Transverse colon (tissue), 3 donors: ENCODE results near the gene CCT5.

ENCODE experiments used
- CTCF ChIP-seq, 5 experiments: fragments of 200-600 bp in 3 of 5; fragments of 450-650 bp in 2 of 5; sonication (generic) in 3 of 5; IDR thresholded peaks; 1 replicate in 2 of 5; 2 replicates in 3 of 5; pipeline ENCODE4 v1.5.1; 2016 to 2017; ENCODE audit warnings: antibody characterized with exemption in 5 of 5, inconsistent platforms in 3 of 5, mild to moderate bottlenecking in 2 of 5, moderate library complexity in 1 of 5
- EP300 ChIP-seq: sonication (generic); formaldehyde crosslinking; IDR thresholded peaks from one replicate; pipeline ENCODE4 v1.6.1; 2017; ENCODE audit warnings: antibody characterized with exemption, low read depth

GRCh38 chr5:10311595-10312425, 61.7 kb downstream of the CCT5 start:
- TF ChIP-seq CTCF (IDR thresholded peaks at IDR 0.05) (no peak), EP300 (no peak)
